Stimulated activated CD8-positive, alpha-beta memory T cell treated with anti-CD3 and anti-CD28 coated beads, Interleukin-4, amount 100 ng/mL, for 4 hours (primary cell): Measurements from ENCODE around the gene SPOCD1.

ENCODE experiments used
- DNase-seq, 2 donors: peaks; one replicate each; pipeline ENCODE4 v3.0.0-alpha.2; 2020; ENCODE audit warnings: low read depth in 2 of 2, low spot score in 1 of 2

SPOCD1 gene

DNA sequence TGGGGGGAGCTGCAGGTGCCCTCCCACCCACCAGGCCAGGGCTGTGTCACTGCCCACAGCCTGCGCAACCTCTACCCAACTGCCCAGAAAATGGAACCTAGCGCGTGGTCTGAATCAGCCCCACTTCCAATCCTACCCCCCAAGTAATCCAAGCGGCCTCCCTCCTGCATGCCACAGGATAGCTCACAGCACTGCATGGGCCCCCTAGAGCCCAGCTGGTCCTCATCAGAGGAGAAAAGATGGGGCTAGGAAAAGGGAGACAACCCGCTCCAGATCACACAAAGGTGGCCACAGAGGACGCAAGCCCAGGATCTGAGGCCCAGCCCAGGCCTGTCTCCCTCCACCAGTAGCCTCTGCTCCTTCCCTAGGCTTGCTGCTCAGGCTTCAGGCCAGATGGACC is 57.8 kb downstream of the SPOCD1 start:
- no peak for DNase-seq

DNA sequence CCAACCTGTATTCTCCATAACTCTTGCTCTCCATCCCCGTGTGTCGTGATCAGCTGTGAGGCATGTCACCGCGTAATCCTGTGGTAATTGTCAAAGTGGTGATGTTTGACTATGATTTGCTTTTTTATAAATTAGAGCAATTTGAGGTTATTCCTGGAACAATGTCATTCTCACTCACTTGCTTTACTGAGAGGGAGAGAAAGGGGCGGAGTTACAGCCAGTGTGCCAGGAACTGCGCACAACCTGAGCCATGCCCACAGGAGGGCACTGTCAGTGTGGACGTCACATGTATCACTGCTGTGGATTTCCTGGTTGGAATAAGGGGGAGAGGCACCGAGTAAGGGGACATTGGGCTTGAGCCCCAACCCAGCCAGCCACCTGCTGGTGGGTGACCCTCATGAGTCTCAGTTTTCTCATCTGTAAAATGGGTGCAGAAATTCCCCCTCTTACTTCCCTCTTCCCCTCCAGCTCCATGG is 58.6 kb downstream of the SPOCD1 start:
- DNase-seq: no peak

DNA sequence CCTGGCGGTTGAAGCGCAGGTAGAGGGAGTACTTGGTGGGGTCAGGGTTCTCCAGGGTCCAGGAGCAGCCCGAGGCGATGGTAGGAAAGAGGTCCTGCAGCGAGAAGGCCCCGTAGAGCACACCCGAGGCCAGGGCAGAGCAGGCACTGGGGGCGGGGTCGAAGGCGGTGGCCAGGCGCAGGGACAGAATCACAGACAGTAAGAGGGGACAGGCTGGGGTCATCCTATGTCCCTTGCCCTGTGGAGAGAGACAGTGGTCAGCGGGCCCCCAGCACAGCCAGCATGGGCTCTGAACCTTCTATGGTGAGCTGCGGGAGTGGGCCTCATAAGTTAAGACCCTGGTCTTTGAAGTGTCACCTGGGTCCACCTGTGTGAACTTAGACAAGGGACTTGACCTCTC is 59.2 kb downstream of the SPOCD1 start:
- DNase-seq: no peak

DNA sequence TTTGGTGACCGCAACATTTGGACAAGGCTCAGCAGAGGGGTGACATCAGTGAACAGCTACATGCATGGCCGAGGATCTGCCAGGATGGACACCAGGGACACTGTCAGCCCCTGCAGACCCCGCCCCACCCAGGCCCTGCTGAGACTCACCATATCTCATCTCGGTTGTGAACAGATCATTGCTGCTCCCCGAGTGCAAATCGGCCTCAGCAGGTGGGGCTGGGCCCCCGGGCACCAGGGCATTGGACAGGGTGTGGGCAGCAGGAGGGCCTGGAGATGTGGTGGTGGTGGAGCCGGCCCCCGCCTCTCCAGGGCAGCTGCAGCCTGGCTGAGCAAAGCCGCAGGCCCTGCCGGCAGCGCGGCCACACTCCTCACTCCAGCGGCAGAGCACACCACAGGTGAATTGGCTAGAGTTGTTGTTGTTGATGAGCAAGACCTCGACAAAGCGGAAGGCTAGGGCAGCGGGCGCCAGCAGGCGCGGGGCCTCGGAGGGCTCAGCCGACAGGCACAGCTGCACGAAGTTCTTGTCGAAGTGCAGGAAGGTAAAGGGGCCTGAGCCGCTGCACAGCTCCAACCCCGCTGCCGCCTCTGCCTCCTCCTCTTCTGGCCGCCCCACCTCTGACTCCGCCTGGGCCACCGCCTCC is 59.9 kb downstream of the SPOCD1 start:
- no peak for DNase-seq

DNA sequence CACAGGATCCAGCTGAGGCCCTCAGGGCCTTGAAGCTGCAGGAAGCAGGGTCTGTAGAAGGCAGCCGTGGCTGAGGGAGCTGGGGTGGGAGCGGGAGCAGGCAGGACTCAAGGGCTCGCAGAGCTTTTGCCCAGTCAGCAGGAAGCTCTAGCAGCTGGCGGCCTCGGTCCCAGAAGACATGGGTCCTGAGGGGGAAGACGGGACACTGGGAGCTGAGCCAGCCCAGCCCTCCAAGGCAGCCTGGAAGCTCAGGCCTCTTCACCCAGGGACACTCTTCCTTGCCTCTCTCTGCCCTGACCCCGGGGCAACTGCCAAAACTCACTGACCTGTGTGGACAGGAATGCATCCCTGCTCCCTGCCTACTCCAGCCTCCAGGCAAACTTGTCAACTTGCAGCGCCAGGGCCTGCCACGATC is 60.6 kb downstream of the SPOCD1 start:
- DNase-seq: no peak

DNA sequence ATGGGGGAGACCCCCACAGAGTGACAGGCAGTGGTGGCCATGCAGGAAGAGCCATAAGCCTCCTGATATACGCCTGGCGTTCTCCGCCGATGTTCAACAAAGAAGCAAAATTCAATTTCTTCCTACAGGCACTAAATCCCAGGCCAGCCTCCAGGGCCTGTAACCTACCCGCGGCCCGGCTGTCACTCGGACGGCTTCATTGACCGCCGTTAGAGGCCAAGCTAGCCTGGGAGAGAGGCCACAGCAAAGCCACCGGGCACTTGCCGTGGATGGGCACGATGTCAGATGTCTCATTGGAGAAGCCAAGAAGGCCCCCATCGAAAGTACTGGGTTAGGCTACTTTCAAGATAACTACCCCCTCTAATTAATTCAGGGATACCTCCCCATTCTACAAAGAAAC is 61.4 kb downstream of the SPOCD1 start:
- DNase-seq: no peak

DNA sequence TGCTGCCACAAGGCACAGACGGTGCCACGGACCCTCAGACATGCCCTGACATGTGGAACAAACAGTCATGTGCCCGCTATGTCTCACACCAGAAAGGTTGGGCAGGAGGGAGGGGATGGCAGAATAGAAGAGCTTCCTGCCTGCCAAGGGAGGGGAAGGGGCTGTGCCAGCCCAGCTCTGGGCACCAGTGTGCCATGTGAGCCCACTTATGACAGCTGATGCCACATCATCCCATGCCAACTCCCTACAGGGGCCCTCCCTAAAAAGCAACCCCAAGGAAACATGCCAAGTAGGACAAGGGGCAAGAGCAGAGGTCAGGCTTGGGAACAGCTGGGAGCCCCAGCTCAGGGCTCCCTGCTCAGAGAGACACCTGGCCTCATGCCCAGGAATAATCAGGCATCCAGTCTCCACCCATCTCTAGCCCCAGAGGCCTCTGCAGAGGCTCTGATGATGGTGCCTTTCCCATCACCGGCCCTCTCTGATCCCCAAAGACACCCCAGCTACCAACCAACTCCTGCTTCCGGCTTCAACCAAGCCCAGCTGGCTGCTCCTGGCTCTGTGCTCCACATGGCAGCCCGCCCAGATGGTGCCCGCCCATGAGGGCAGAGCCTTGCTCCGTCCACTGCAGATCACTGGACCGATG is 62.0 kb downstream of the SPOCD1 start:
- no peak for DNase-seq

DNA sequence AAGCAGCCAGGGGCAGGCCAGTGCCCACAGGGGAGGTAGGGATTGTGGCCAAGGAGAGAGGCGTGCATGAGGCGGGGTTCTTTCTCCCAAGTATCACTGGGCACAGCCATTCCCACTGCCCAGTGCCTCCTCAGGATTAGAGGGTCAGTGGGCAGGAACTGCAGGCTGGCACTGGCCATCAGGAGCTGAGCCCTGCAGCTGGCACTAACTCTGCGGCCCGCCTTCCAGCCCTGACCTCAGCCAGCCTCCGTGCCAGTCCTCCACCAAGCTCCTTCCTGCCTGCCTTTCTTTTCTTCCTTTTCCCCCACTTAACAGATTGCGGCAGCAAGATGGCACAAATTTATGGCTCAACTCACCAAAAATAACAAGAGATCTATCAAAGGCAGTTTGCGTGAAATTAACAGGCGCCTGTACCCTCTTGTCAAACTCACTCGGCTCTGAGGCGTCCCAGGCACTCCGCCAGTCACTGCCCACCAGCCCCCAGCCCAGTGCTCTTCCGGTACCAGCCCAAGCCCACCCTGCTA is 62.8 kb downstream of the SPOCD1 start:
- no peak for DNase-seq

DNA sequence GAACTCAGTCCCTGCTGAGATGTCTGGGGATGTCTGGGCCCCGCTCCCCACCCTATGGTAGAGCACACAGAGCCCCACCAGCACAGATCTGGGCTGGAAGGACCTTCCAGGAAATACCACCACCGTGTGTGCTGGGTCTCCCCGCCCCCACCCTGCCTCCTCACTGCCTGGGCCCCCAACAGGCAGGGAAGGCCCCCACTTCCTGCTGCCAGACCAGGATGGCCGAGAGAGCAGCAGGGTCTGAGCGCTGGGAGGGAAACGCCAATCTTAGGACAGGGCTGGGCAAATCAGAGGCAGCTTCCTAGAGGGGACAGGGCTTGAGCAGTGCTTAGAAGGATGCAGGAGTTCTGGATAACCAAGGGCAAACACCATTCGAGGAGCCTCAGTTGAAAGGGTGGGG is 63.6 kb downstream of the SPOCD1 start:
- no peak for DNase-seq

DNA sequence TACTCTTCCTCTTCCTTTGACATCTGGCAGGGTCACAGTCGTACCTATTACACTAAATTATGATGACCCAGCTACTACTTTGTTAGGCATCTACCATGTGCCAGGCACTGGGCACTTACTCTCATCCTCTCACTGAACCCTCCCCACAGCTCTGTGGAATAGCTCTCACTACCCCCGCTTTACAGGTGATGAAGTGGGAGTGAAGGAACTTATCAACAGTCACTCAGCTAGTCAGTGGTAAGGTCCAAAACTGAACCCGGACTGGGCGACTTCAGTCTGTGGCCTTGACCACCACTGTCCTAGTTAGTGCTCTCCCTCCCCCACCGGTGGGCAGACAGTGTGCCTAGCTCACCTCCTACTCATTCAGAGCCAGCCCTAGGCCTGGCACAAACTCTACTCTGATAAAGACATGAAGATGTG is 64.0 kb downstream of the SPOCD1 start:
- DNase-seq: no peak

DNA sequence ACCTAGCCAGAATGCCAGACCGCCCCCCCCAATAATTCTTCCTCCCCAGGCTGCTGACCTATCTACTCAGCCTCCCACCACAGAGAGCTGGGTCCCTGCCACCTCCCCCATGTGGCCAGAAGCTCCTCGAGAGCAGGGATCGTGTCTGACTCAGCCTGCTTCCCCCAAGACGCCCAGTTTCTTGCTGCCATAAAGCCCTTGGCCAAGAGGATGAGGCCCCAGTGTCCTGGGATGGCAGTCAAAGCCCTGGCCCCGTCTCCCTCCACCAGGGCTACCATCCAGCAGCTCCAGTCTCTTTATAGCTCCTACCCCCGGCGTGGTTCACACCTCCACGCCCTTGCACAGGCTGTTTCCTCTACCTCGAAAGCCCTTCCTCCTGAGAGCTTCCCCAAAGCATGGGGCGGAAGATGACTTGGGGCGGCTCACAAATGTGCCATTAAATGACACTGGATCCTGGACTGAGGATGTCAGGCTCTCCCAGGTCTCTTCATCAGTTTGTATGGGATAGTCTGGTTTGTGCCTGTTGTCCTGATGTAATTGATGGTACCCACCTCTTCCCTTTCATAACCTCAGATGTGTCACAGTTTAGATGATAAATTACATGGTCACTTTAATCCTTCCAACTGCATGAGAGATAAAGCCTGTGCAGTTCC is 64.8 kb downstream of the SPOCD1 start:
- no peak for DNase-seq

DNA sequence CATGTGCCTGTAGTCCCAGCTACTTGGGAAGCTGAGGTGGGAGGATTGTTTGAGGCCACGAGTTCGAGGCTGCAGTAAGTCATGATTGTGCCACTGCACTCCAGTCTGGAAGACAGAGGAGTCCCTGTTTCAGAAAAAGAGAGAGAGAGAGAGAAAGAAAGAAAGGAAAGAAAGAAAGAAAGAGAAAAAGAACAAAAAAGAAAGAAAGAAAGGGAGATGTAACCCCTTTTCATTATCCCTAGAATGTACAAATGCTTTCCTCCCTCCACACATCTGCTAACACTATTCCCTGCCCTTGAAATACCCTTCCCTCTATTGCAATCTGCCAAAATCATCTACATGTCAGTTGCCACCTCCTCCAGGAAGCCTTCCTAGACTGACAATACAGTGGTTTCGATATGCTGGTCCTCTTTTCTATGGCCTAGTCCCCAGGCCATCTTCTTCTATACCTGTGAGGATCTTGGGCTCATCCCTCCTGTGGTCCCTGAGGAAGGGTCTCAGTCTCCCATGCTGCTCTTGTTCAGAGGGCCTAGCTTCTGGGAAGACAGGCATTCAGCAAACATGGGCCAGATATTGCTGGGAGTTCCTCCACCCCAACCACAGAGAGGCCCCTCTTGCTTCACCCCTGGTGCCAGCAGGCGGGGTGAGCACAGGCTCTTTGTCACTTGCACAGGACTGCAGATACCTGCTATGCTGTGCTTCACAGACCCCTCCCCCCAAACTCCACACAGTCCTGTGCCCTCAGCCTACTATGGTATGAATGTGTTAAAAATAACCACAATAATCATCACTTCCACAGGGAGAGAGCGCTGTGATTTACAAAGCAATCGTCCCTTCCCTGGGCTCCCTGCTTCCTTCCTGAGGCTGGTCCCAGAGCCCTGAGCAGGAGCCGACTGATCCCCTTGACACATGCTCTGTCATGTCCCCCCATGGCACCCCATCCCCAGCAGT is 65.8 kb downstream of the SPOCD1 start:
- DNase-seq: no peak

DNA sequence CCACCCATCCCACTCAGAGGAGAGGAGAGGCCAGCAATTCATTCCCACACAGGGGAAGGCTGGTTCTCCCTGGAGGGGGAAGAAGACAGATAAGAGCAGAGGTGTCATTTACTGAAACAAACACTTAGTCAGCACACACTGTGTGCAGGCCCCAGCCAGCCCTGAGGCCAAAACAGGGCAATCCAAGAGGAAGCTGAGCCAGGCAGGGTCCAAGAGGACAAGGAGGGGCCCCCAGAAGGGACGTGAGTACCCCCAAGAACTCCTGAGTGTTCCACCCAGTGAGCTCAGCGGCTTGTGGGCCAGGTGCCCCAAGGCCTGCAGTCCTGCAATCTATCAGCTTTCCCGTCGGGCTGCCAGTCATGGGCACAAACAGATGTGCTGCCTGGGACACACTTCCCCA is 67.5 kb downstream of the SPOCD1 start:
- DNase-seq: no peak

DNA sequence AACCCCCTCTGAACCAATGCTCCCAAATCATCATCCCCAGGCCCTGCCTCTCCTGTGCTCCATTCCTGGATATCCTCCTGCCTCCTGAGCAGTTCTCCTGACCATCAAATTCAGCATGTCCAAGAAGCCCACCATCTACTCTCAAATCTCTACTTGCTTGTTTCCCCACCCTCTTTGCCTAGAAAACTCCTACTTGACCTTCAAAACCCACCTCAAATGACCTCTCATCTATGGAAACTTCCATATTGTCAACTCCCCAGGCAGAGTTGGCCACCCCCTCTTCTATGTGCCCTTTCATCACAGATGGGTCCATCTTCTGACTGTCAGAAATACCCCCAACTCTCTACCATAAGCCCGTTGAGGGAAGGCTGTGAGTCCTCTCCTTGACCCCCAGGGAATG is 68.5 kb downstream of the SPOCD1 start:
- no peak for DNase-seq

DNA sequence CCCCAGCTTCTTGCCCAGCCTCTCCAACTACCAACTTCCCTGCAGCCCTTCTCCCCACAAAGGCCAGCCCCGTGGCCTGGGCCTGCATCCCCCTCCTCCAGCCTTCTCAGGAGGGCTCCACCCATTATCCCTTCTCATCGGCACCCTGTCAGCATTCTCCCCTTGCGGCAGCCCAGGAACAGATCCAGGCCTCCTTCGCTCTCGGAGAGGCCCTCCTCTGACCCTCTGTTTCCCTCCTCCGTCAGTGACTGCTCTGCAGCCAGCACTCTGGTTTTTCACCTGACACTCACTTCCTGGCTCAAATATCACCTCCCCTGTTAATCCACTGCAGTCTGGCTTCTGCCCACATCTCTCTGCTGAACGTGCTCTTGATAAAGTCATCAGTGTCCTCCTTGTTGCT is 69.1 kb downstream of the SPOCD1 start:
- no peak for DNase-seq

DNA sequence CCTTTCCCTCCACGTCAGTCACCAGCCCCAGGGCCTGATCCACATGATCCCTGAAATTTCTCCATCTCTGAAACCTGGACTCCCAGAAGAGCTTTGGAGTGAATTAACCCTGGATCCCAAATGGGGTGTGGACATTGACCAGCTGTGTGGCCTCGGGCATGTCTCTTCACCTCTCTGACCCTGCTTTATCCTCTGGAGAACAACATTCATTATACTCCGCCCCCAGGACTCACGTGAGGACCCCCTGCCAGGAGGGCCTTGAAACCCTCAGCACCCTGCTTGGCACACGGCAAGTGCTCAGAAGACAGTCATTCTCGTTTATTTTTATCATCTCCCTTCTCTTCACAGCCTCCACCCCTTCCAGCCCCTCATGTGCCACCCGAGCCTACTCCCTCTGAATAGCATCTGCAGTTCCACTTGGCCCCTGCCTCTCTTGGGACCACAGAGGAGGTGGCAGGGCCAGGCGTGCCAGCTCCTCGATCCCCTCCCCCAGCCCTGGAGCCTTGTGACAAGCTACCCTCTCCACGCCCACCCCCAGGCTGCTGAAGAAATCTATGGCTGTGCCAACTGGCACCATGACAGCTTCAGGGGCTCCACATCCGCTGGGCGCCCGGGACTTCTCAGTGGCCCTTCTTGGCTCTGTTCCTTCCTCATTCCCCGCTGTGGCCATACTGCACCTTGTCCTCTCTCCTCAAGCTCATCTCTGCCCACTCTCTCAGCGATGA is 69.7 kb downstream of the SPOCD1 start:
- no peak for DNase-seq

DNA sequence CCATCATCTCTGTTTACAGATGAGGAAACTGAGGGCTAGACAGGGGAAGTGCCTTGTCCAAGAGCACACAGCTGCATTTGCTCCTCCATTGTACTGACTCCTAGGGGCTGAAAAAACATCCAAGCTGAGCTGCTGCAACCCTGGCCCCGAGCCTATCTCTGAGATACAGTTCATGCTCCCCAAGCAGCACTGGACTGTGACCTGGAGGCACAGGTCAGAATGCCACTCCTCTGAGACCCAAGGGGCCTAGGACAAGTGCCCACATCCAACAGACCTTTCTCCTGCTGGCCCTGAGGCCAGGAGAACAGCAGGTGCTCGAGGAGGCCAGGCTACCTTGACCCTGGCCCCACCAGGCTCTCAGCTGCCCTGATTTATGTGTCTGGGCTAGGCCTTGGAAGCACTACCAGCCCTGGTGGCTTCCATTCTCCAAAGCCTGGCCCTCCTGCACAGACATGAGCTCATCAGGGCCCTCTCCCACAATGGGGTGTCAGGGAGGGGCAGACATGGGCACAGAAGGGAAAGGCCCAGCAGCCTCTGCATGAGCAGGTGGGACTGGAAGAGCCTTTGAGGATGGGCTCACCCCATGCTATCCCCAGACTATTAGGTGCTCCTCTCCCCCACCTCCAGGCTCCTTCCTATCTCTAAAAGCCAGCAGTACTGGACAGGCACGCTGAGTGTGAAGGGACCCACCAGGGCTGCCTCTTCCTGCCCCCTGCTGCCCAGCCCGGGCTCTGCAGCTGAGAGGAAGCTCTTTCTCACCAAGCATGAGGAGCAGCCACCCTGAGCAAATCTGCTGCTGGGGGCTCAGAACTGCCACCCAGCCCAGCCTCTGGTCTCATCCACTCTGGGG is 70.5 kb downstream of the SPOCD1 start:
- DNase-seq: no peak

DNA sequence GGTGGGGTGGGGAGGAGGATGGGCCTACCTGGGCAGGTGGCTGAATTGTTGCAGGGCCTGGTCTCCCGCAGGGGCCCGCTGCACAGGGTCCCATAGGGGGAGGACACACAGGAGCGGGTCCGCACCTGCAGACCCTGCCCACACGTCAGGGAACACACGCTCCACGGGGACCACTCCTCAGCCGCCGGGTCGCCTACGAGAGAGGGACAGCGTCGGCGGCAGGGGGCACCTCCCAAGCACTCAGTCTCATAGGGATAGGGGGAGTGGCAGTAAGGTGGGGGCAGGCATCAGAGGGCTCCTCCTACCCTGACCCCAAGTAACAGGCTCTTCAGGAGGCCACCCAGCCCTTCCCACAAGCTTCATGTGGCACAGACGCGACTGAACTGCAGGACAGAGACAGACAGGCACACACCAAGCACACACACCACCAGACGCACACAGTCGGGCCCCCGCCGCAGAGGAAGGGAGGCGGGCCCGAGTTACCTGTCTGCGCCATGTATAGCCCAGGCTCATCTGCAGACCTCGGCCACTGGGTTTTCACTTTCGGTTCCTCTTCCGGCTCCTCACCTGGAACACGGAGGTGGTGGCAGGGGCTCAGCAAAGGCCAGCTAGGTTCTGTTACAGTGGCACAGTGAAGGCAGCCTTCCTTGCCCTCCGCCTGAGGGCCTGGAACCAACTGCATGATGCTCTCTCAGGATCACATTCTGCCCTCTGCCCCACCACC is 71.5 kb downstream of the SPOCD1 start:
- DNase-seq: no peak
